Tibial nerve (tissue), 4 donors: Measurements from ENCODE around the gene PLEKHG5. TPM values are rescaled to one million over a fixed set of nuclear protein-coding genes. Genes with fewer than 3 reads are reported as not detected.

ENCODE experiments used
- DNase-seq, 2 donors: peaks; one replicate each; pipeline ENCODE4 v3.0.0-alpha.2; 2019; ENCODE audit warnings: low spot score in 2 of 2
- H3K27ac ChIP-seq, 4 donors: fragments of 200-600 bp; sonication (generic) in 3 of 4; one replicate each; pipeline ENCODE4 v1.5.1; 2017 to 2019; ENCODE audit warnings: mild to moderate bottlenecking in 1 of 4
- H3K27me3 ChIP-seq, 2 donors: fragments of 200-600 bp; sonication (generic) in 1 of 2; one replicate each; pipeline versions ENCODE4 v1.5.1 to v1.6.0; 2017 to 2019
- H3K36me3 ChIP-seq, 3 donors: fragments of 200-600 bp; sonication (generic); one replicate each; pipeline ENCODE4 v1.5.1; 2018 to 2019
- H3K4me1 ChIP-seq, 4 donors: fragments of 200-600 bp; sonication (generic) in 3 of 4; one replicate each; pipeline ENCODE4 v1.5.1; 2017 to 2019
- H3K4me3 ChIP-seq, 4 donors: fragments of 200-600 bp; sonication (generic) in 3 of 4; one replicate each; pipeline ENCODE4 v1.5.1; 2017 to 2019; ENCODE audit warnings: mild to moderate bottlenecking in 1 of 4, moderate library complexity in 1 of 4
- H3K9me3 ChIP-seq, 4 donors: fragments of 200-600 bp; sonication (generic) in 3 of 4; one replicate each; pipeline ENCODE4 v1.5.1; 2017 to 2019
- CTCF ChIP-seq, 5 experiments: fragments of 200-600 bp in 3 of 5; fragments of 450-650 bp in 2 of 5; sonication (generic) in 3 of 5; IDR thresholded peaks; one replicate each; pipeline ENCODE4 v1.5.1; 2016 to 2019; ENCODE audit warnings: antibody characterized with exemption in 5 of 5, mild to moderate bottlenecking in 3 of 5, moderate library complexity in 2 of 5
- EP300 ChIP-seq, 2 donors: sonication (generic); formaldehyde crosslinking; IDR thresholded peaks; one replicate each; pipeline ENCODE4 v1.6.1; 2017; ENCODE audit warnings: antibody characterized with exemption in 2 of 2, mild to moderate bottlenecking in 1 of 2
- POLR2A ChIP-seq, 2 donors: fragments of 450-650 bp; IDR thresholded peaks; one replicate each; pipeline ENCODE4 v1.6.1; 2017; ENCODE audit warnings: antibody characterized with exemption in 2 of 2, mild to moderate bottlenecking in 2 of 2, moderate library complexity in 2 of 2
- WGBS, 2 donors: methylation state at CpG; one replicate each; pipeline ENCODE4 v1.1.5; 2018; 5-methylcytosine and 5-hydroxymethylcytosine counted together
- total RNA-seq, 4 donors: library from RNA; depleted of rRNA; stranded (reverse); fragments of >200 nt; gene quantifications; one replicate each; pipeline ENCODE4 v1.1.0, GENCODE V29; 2016

Gene PLEKHG5
- total RNA-seq, 4 donors from 2014 or later = 25.6 to 40.8 (median 30.8) TPM

- peaks cover 0 to 26% of the 10 kb centered on the region in 2 donors for H3K27me3 ChIP-seq
- TF ChIP-seq EP300 (IDR thresholded peaks at IDR 0.05) = no peak
- no peak for TF ChIP-seq POLR2A (IDR thresholded peaks at IDR 0.05)
- no peak for TF ChIP-seq CTCF (IDR thresholded peaks at IDR 0.05)
- H3K27ac ChIP-seq = peak overlapping the region in 1 of 4 donors; percentile 51
- H3K9me3 ChIP-seq = no peaks in the 10 kb centered on the region
- peaks cover 0 to 14% (median 11%) of the 10 kb centered on the region in 4 donors for H3K4me1 ChIP-seq
- H3K36me3 ChIP-seq = peaks cover 0 to 46% (median 0%) of the 10 kb centered on the region in 3 donors
- no peak for DNase-seq
- H3K4me3 ChIP-seq = no peak overlapping the region
- WGBS, 2 donors = 74 to 81% methylated on average over 12 to 13 of the region's 13 CpGs
Observed at GRCh38 chr1:6462412-6463119, 28.9 kb downstream of the PLEKHG5 start.

GRCh38 chr1:6461538-6462411, 29.7 kb downstream of the PLEKHG5 start:
- peak overlapping the region in 3 of 4 donors; percentile 68 to 86 (median 80) for H3K27ac ChIP-seq
- no peak overlapping the region for H3K4me3 ChIP-seq
- peaks cover 0 to 40% (median 0%) of the 10 kb centered on the region in 3 donors for H3K36me3 ChIP-seq
- H3K9me3 ChIP-seq = no peaks in the 10 kb centered on the region
- peaks cover 0 to 26% of the 10 kb centered on the region in 2 donors for H3K27me3 ChIP-seq
- no peak for TF ChIP-seq EP300 (IDR thresholded peaks at IDR 0.05)
- no peak for TF ChIP-seq POLR2A (IDR thresholded peaks at IDR 0.05)
- no peak for TF ChIP-seq CTCF (IDR thresholded peaks at IDR 0.05)
- peaks cover 0 to 14% (median 11%) of the 10 kb centered on the region in 4 donors for H3K4me1 ChIP-seq
- 86 to 94% methylated on average over 48 of the region's 48 CpGs for WGBS, 2 donors
- no peak for DNase-seq

GRCh38 chr1:6461051-6461530, 30.4 kb downstream of the PLEKHG5 start:
- peak overlapping the region; percentile 7 to 40 (median 30) for H3K4me3 ChIP-seq

GRCh38 chr1:6460301-6461050, 31.0 kb downstream of the PLEKHG5 start:
- peaks cover 0 to 31% of the 10 kb centered on the region in 2 donors for H3K27me3 ChIP-seq

More at GRCh38 chr1:6461051-6461530, 30.4 kb downstream of the PLEKHG5 start:
- TF ChIP-seq POLR2A (IDR thresholded peaks at IDR 0.05) = no peak
- no peak for TF ChIP-seq CTCF (IDR thresholded peaks at IDR 0.05)
- TF ChIP-seq EP300 (IDR thresholded peaks at IDR 0.05) = no peak
- H3K27me3 ChIP-seq = peaks cover 0 to 30% of the 10 kb centered on the region in 2 donors
- peak overlapping the region; percentile 52 to 86 (median 74) for H3K27ac ChIP-seq
- WGBS, 2 donors = 60 to 73% methylated on average over 40 of the region's 40 CpGs
- H3K9me3 ChIP-seq = no peaks in the 10 kb centered on the region
- H3K36me3 ChIP-seq = peaks cover 0 to 39% (median 0%) of the 10 kb centered on the region in 3 donors
- DNase-seq = no peak
- peaks cover 0 to 14% (median 11%) of the 10 kb centered on the region in 4 donors for H3K4me1 ChIP-seq

More at GRCh38 chr1:6460301-6461050, 31.0 kb downstream of the PLEKHG5 start:
- peaks cover 0 to 33% (median 0%) of the 10 kb centered on the region in 3 donors for H3K36me3 ChIP-seq
- peak overlapping the region; percentile 7 to 40 (median 30) for H3K4me3 ChIP-seq
- DNase-seq = no peak
- no peak for TF ChIP-seq CTCF (IDR thresholded peaks at IDR 0.05)
- TF ChIP-seq EP300 (IDR thresholded peaks at IDR 0.05) = peak in 1 of 2 donors; percentile 8
- no peak for TF ChIP-seq POLR2A (IDR thresholded peaks at IDR 0.05)
- H3K27ac ChIP-seq = peak overlapping the region; percentile 52 to 86 (median 74)
- H3K4me1 ChIP-seq = peaks cover 0 to 17% (median 11%) of the 10 kb centered on the region in 4 donors
- H3K9me3 ChIP-seq = no peaks in the 10 kb centered on the region
- 19 to 26% methylated on average over 37 to 39 of the region's 39 CpGs for WGBS, 2 donors
